Measurements from ENCODE around the gene CTLA4.

The CTLA4 gene

GRCh38 chr2:203893840-203894239, 26.3 kb downstream of the CTLA4 start:
- TF ChIP-seq, protein P1, sequence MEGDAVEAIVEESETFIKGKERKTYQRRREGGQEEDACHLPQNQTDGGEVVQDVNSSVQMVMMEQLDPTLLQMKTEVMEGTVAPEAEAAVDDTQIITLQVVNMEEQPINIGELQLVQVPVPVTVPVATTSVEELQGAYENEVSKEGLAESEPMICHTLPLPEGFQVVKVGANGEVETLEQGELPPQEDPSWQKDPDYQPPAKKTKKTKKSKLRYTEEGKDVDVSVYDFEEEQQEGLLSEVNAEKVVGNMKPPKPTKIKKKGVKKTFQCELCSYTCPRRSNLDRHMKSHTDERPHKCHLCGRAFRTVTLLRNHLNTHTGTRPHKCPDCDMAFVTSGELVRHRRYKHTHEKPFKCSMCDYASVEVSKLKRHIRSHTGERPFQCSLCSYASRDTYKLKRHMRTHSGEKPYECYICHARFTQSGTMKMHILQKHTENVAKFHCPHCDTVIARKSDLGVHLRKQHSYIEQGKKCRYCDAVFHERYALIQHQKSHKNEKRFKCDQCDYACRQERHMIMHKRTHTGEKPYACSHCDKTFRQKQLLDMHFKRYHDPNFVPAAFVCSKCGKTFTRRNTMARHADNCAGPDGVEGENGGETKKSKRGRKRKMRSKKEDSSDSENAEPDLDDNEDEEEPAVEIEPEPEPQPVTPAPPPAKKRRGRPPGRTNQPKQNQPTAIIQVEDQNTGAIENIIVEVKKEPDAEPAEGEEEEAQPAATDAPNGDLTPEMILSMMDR (IDR thresholded peaks at IDR 0.05): no peak
- DNase-seq (ENCODE audit: low spot score): no peak
- Histone ChIP-seq H3K27ac (no peak overlapping the region), H3K4me3 (no peak overlapping the region)

DNA sequence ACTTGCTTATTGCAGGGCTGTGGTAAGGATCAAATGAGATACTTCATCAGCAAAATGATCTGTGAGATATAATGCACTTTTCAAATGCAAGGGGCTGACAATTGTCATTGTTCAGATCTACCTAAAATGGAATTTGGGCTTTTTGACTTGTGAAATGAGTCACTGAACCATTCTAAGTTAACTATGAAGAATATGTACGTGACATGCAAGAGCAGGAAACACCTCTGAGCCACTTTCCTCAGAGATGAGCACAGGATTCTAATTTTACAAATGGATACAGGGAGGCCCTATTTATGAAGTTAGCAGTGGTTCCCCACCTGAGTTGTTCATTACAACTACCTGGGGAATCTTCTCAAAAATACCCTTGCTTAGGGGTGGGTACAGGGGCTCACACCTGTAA, 26.7 kb downstream of the CTLA4 start:
- no peak overlapping the region for H3K4me3 ChIP-seq
- TF ChIP-seq, protein P1 (IDR thresholded peaks at IDR 0.05): no peak
- H3K27ac ChIP-seq: no peak overlapping the region
- DNase-seq (ENCODE audit: low spot score): no peak

DNA sequence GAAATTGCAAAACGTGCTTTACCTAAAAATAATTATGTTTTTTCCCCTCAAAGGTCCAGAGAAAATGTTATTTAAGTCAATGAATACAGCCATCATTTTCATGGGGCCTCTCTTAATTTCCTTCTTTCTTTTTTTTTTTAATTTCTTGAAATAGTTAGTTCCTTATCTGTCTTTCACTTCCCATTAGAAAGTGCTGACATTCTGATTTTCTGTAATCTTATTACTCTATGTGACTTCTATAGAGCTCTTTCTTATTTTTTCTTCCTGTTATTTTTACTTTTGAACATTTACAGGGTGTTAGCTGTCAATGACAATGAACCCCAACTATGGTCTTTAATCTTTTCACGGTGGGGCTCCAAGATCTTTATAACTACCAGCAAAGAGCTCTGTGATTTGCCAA, 30.0 kb downstream of the CTLA4 start:
- Histone ChIP-seq H3K4me3 (no peak overlapping the region), H3K27ac (peak overlapping the region in 1 of 2 donors; percentile 50)
- DNase-seq (ENCODE audit: low spot score): no peak
- TF ChIP-seq, protein P1 (IDR thresholded peaks at IDR 0.05): no peak

DNA sequence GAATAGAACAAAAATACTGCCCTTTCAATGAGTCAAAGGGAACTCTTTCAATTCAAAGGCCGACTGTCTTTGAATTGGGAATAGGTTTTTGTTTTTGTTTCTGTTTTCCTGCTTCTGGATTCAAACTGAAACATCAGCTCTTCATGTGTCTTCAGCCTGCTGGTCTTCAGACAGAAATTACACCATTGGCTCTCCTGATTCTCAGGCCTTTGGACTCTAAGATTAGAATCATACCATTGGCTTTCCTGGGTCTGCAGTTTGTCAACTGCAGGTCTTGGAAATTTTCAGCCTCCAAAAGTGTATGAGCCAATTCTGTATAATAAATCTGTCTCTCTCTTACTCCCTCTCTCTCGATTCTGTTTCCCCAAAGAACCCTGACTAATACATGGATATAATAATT, 31.1 kb downstream of the CTLA4 start:
- Histone ChIP-seq H3K27ac (no peak overlapping the region), H3K4me3 (no peak overlapping the region)
- TF ChIP-seq, protein P1 (IDR thresholded peaks at IDR 0.05): no peak
- no peak for DNase-seq (ENCODE audit: low spot score)

GRCh38 chr2:203900253-203900652, 32.7 kb downstream of the CTLA4 start:
- Histone ChIP-seq H3K4me3 (no peak overlapping the region), H3K27ac (no peak overlapping the region)
- DNase-seq (ENCODE audit: low spot score): no peak
- TF ChIP-seq, protein P1 (IDR thresholded peaks at IDR 0.05): no peak

DNA sequence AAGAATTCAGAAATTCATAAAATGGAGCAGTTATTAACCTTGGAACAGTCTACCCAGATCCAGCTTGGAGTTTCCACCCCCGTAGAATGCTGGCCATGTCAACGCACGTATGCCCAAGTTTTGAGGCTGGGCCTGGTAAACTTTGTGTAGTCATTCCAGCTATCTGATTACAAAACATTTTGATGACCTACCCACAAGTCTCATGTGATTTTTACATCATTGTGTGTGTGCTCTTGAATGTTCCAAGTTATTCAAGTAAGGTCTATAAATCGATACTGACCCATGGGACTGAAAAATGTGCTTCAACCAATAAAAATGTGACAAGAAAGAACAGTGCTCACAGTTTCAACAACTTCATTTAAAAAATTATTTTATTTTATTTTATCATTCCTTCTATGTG, 36.5 kb downstream of the CTLA4 start:
- no peak for DNase-seq (ENCODE audit: low spot score)
- H3K27ac ChIP-seq: no peak overlapping the region
- TF ChIP-seq, protein P1 (IDR thresholded peaks at IDR 0.05): no peak
- no peak overlapping the region for H3K4me3 ChIP-seq

GRCh38 chr2:203905656-203906055, 38.1 kb downstream of the CTLA4 start:
- TF ChIP-seq, protein P1 (IDR thresholded peaks at IDR 0.05): no peak
- DNase-seq (ENCODE audit: low spot score): no peak
- Histone ChIP-seq H3K27ac (no peak overlapping the region), H3K4me3 (no peak overlapping the region)
